Measurements from ENCODE around the gene ITGB4. TPM values are rescaled to one million over a fixed set of nuclear protein-coding genes. Genes with fewer than 3 reads are reported as not detected.

ITGB4 gene
- polyA plus RNA-seq, 2 of the 4 experiments (the other 2 are of a cell fraction): 20.6 to 37.4 TPM

DNA sequence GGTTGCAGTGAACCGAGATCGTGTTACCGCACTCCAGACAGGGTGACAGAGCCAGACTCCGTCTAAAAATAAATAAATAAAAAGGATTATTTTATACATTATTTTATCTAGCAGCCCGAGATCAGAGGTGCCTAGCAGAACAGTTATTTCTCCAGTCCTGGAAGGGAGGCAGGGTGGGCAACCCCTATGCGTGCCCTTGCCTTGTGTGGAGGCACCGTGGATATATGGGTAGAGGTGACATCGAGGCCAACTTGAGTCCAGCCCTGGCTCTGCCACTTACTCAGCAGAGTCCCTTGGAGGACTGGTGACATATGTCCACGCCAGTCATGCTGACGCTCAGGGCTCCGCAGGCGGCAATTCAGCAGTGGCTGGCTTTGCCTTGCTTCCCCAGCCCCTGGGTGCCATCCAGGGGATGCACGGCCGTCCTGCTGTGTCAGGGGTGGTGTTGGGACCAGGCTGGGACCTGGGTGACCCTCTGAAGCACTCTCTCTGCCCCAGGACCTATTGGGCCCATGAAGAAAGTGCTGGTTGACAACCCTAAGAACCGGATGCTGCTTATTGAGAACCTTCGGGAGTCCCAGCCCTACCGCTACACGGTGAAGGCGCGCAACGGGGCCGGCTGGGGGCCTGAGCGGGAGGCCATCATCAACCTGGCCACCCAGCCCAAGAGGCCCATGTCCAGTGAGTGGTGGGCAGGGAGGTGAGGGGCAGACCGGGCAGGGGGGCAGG is 30.6 kb downstream of the ITGB4 start:
- Histone ChIP-seq H3K4me3 (no peak overlapping the region), H3K4me2 (no peak overlapping the region), H3K9me3 (no peaks in the 10 kb centered on the region), H3K4me1 (peaks cover 12% of the 10 kb centered on the region), H3K27ac (no peak overlapping the region)
- DNase-seq (ENCODE audit: low read depth in 1 of 2, low spot score in 1 of 2): no peak
- no peak for ATAC-seq
- POLR2A ChIA-PET: interaction anchor here (1.2 kb wide), 1 partner anchor 28 kb away, joined by 4 read pairs; a partner anchor contains a TSS
- CTCF ChIA-PET: interaction anchor here (0.6 to 43.5 kb wide), 10 partner anchors 7 to 411 kb away, joined by 3 to 1931 read pairs (median 66); partner anchors contain the start of genes GALK1, ITGB4, RECQL5 and SAP30BP
- no peak for TF ChIP-seq ZC3H11A (IDR thresholded peaks at IDR 0.05)
- TF ChIP-seq, protein P1, sequence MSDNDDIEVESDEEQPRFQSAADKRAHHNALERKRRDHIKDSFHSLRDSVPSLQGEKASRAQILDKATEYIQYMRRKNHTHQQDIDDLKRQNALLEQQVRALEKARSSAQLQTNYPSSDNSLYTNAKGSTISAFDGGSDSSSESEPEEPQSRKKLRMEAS (IDR thresholded peaks at IDR 0.05): no peak
- TF ChIP-seq, protein P2, sequence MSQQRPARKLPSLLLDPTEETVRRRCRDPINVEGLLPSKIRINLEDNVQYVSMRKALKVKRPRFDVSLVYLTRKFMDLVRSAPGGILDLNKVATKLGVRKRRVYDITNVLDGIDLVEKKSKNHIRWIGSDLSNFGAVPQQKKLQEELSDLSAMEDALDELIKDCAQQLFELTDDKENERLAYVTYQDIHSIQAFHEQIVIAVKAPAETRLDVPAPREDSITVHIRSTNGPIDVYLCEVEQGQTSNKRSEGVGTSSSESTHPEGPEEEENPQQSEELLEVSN (IDR thresholded peaks at IDR 0.05; ENCODE audit: borderline replicate concordance, low read depth): no peak
- TF ChIP-seq, protein P3, sequence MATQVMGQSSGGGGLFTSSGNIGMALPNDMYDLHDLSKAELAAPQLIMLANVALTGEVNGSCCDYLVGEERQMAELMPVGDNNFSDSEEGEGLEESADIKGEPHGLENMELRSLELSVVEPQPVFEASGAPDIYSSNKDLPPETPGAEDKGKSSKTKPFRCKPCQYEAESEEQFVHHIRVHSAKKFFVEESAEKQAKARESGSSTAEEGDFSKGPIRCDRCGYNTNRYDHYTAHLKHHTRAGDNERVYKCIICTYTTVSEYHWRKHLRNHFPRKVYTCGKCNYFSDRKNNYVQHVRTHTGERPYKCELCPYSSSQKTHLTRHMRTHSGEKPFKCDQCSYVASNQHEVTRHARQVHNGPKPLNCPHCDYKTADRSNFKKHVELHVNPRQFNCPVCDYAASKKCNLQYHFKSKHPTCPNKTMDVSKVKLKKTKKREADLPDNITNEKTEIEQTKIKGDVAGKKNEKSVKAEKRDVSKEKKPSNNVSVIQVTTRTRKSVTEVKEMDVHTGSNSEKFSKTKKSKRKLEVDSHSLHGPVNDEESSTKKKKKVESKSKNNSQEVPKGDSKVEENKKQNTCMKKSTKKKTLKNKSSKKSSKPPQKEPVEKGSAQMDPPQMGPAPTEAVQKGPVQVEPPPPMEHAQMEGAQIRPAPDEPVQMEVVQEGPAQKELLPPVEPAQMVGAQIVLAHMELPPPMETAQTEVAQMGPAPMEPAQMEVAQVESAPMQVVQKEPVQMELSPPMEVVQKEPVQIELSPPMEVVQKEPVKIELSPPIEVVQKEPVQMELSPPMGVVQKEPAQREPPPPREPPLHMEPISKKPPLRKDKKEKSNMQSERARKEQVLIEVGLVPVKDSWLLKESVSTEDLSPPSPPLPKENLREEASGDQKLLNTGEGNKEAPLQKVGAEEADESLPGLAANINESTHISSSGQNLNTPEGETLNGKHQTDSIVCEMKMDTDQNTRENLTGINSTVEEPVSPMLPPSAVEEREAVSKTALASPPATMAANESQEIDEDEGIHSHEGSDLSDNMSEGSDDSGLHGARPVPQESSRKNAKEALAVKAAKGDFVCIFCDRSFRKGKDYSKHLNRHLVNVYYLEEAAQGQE (IDR thresholded peaks at IDR 0.05): no peak
- no peak for TF ChIP-seq PHF8 (IDR thresholded peaks at IDR 0.05; ENCODE audit: borderline replicate concordance, low read depth)
- TF ChIP-seq NFE2L2 (conservative IDR thresholded peaks at IDR 0.05; ENCODE audit: low read length): no peak
- TF ChIP-seq TP53 (CRISPR knock-in tag; IDR thresholded peaks at IDR 0.05): no peak
- no peak for TF ChIP-seq JUN (IDR thresholded peaks at IDR 0.05)
- no peak for TF ChIP-seq HOXB5 (CRISPR knock-in tag; IDR thresholded peaks at IDR 0.05)
- TF ChIP-seq HEYL (CRISPR knock-in tag; IDR thresholded peaks at IDR 0.05): no peak
- TF ChIP-seq CEBPB (IDR thresholded peaks at IDR 0.05): no peak
- no peak for TF ChIP-seq TFCP2L1 (CRISPR knock-in tag; IDR thresholded peaks at IDR 0.05)
- no peak for TF ChIP-seq POLR2A (IDR thresholded peaks at IDR 0.05; ENCODE audit: low read length)
- no peak for TF ChIP-seq HOXA7 (CRISPR knock-in tag; IDR thresholded peaks at IDR 0.05)
- no peak for TF ChIP-seq JUNB (IDR thresholded peaks at IDR 0.05)
- TF ChIP-seq, protein P4, sequence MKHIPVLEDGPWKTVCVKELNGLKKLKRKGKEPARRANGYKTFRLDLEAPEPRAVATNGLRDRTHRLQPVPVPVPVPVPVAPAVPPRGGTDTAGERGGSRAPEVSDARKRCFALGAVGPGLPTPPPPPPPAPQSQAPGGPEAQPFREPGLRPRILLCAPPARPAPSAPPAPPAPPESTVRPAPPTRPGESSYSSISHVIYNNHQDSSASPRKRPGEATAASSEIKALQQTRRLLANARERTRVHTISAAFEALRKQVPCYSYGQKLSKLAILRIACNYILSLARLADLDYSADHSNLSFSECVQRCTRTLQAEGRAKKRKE (CRISPR knock-in tag; IDR thresholded peaks at IDR 0.05; ENCODE audit: low read depth): no peak
- no peak for TF ChIP-seq NPAS2 (CRISPR knock-in tag; IDR thresholded peaks at IDR 0.05; ENCODE audit: borderline replicate concordance)
- TF ChIP-seq, protein P5, sequence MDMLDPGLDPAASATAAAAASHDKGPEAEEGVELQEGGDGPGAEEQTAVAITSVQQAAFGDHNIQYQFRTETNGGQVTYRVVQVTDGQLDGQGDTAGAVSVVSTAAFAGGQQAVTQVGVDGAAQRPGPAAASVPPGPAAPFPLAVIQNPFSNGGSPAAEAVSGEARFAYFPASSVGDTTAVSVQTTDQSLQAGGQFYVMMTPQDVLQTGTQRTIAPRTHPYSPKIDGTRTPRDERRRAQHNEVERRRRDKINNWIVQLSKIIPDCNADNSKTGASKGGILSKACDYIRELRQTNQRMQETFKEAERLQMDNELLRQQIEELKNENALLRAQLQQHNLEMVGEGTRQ (IDR thresholded peaks at IDR 0.05): no peak
- 93% methylated on average over 24 of the region's 24 CpGs for WGBS (ENCODE audit: missing lambda C conversion rate)
- FAIRE-seq: no peak

DNA sequence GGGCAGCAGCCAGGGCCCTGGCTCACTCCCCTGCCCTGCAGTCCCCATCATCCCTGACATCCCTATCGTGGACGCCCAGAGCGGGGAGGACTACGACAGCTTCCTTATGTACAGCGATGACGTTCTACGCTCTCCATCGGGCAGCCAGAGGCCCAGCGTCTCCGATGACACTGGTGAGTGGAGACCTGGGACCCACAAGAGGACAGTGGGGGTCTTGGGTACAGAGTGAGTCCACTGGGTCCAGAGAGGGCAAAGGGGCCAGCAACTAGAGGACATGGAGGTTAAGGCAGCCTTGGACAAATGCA is 31.1 kb downstream of the ITGB4 start:
- H3K4me3 ChIP-seq: no peak overlapping the region
- peaks cover 10% of the 10 kb centered on the region for H3K4me1 ChIP-seq
- no peak for FAIRE-seq
- ChIA-PET CTCF (interaction anchor here (0.6 to 43.5 kb wide), 6 partner anchors 8 to 108 kb away, joined by 3 to 1931 read pairs (median 4); partner anchors contain the start of genes GALK1, RECQL5, SAP30BP and SMIM5), POLR2A (interaction anchor here (1.0 kb wide), 1 partner anchor 23 kb away, joined by 3 read pairs; no protein-coding TSS in a partner anchor)
- H3K4me2 ChIP-seq: no peak overlapping the region
- WGBS (ENCODE audit: missing lambda C conversion rate): 93% methylated on average over 10 of the region's 10 CpGs
- no peak for TF ChIP-seq ZNF302 (CRISPR knock-in tag; IDR thresholded peaks at IDR 0.05)
- TF ChIP-seq, protein P6, sequence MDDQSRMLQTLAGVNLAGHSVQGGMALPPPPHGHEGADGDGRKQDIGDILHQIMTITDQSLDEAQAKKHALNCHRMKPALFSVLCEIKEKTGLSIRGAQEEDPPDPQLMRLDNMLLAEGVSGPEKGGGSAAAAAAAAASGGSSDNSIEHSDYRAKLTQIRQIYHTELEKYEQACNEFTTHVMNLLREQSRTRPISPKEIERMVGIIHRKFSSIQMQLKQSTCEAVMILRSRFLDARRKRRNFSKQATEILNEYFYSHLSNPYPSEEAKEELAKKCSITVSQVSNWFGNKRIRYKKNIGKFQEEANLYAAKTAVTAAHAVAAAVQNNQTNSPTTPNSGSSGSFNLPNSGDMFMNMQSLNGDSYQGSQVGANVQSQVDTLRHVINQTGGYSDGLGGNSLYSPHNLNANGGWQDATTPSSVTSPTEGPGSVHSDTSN (IDR thresholded peaks at IDR 0.05): no peak
- TF ChIP-seq EHF (CRISPR knock-in tag; IDR thresholded peaks at IDR 0.05): no peak
- no peak for TF ChIP-seq HDAC2 (IDR thresholded peaks at IDR 0.05)
- TF ChIP-seq CBX8 (IDR thresholded peaks at IDR 0.05): no peak
- no peak for TF ChIP-seq CHD4 (IDR thresholded peaks at IDR 0.05; ENCODE audit: borderline replicate concordance)
- TF ChIP-seq, protein P3 (IDR thresholded peaks at IDR 0.05): no peak
- no peak for TF ChIP-seq NPAS2 (CRISPR knock-in tag; IDR thresholded peaks at IDR 0.05; ENCODE audit: borderline replicate concordance)
- DNase-seq (ENCODE audit: low read depth in 1 of 2, low spot score in 1 of 2): no peak
- H3K27ac ChIP-seq: no peak overlapping the region
- no peaks in the 10 kb centered on the region for H3K9me3 ChIP-seq
- no peak for ATAC-seq
